H9 (cell line): ENCODE data around the gene PKMYT1. TPM values are rescaled to one million over a fixed set of nuclear protein-coding genes. Genes with fewer than 3 reads are reported as not detected.

Source experiments
- DNase-seq: peaks from one replicate; pipeline ENCODE4 v3.0.0-alpha.2; 2017
- H2AFZ ChIP-seq: one replicate; pipeline ENCODE4 v1.6.1; 2013; ENCODE audit warnings: mild to moderate bottlenecking, low read length, control low read depth, moderate library complexity
- H2AK5ac ChIP-seq: 2 replicates; pipeline ENCODE4 v1.6.1; 2013; ENCODE audit warnings: low read length, control low read depth, mixed read lengths; ENCODE audit not compliant: insufficient read length
- H2BK120ac ChIP-seq: one replicate; pipeline ENCODE4 v1.6.1; 2013; ENCODE audit warnings: low read depth, mild to moderate bottlenecking, low read length, control low read depth, inconsistent platforms; ENCODE audit not compliant: poor library complexity, severe bottlenecking
- H2BK12ac ChIP-seq: 2 replicates; pipeline ENCODE4 v1.6.1; 2013; ENCODE audit warnings: low read length, control low read depth, mixed read lengths, low read depth; ENCODE audit not compliant: insufficient read length
- H2BK15ac ChIP-seq: 2 replicates; pipeline ENCODE4 v1.6.1; 2013; ENCODE audit warnings: low read depth, low read length, control low read depth
- H2BK20ac ChIP-seq: one replicate; pipeline ENCODE4 v1.6.1; 2013; ENCODE audit warnings: low read depth, mild to moderate bottlenecking, low read length, control low read depth, inconsistent platforms; ENCODE audit not compliant: poor library complexity, severe bottlenecking
- H2BK5ac ChIP-seq: 2 replicates; pipeline ENCODE4 v1.6.1; 2013; ENCODE audit warnings: low read length, control low read depth, mixed read lengths; ENCODE audit not compliant: insufficient read length
- H3K14ac ChIP-seq: 2 replicates; pipeline ENCODE4 v1.6.1; 2013; ENCODE audit warnings: low read length, control low read depth; ENCODE audit not compliant: insufficient read depth
- H3K18ac ChIP-seq: 2 replicates; pipeline ENCODE4 v1.6.1; 2013; ENCODE audit warnings: low read depth, mild to moderate bottlenecking, mixed read lengths, low read length, control low read depth; ENCODE audit not compliant: insufficient read length
- H3K23ac ChIP-seq: 2 replicates; pipeline ENCODE4 v1.6.1; 2013; ENCODE audit warnings: low read length, control low read depth, mixed read lengths, low read depth; ENCODE audit not compliant: insufficient read length
- H3K23me2 ChIP-seq: 2 replicates; pipeline ENCODE4 v1.6.1; 2013; ENCODE audit warnings: low read depth, mild to moderate bottlenecking, mixed read lengths, low read length, control low read depth; ENCODE audit not compliant: insufficient read length, poor library complexity, severe bottlenecking
- H3K27ac ChIP-seq: 2 replicates; pipeline ENCODE4 v1.5.1; 2013; ENCODE audit warnings: low read length, control low read depth, mixed read lengths, low read depth; ENCODE audit not compliant: insufficient read length
- H3K27me3 ChIP-seq: 2 replicates; pipeline ENCODE4 v1.6.1; 2013; ENCODE audit warnings: low read length, control low read depth, inconsistent platforms; ENCODE audit not compliant: insufficient read depth
- H3K4ac ChIP-seq: 2 replicates; pipeline ENCODE4 v1.6.1; 2013; ENCODE audit warnings: low read depth, mild to moderate bottlenecking, control low read depth, inconsistent platforms, low read length, moderate library complexity
- H3K4me1 ChIP-seq: 2 replicates; pipeline ENCODE4 v1.6.1; 2013; ENCODE audit warnings: low read length, control low read depth, inconsistent platforms; ENCODE audit not compliant: insufficient read depth
- H3K4me2 ChIP-seq: 2 replicates; pipeline ENCODE4 v1.6.1; 2013; ENCODE audit warnings: low read length, control low read depth, mixed read lengths; ENCODE audit not compliant: insufficient read length, insufficient read depth
- H3K56ac ChIP-seq: 2 replicates; pipeline ENCODE4 v1.6.1; 2013; ENCODE audit warnings: low read depth, mild to moderate bottlenecking, mixed read lengths, low read length, control low read depth; ENCODE audit not compliant: insufficient read length
- H3K79me1 ChIP-seq: 2 replicates; pipeline ENCODE4 v1.6.1; 2013; ENCODE audit warnings: low read depth, mild to moderate bottlenecking, moderate library complexity, low read length, control low read depth, inconsistent platforms; ENCODE audit not compliant: insufficient read depth, poor library complexity, severe bottlenecking
- H3K79me2 ChIP-seq: 2 replicates; pipeline ENCODE4 v1.6.1; 2013; ENCODE audit warnings: low read length, control low read depth, inconsistent platforms; ENCODE audit not compliant: insufficient read depth
- H3K9ac ChIP-seq: 2 replicates; pipeline ENCODE4 v1.6.1; 2013; ENCODE audit warnings: low read length, control low read depth, mixed read lengths; ENCODE audit not compliant: insufficient read length; ENCODE audit errors: extremely low read depth
- H3K9me3 ChIP-seq: one replicate; pipeline ENCODE4 v1.6.1; 2013; ENCODE audit warnings: low read depth, low read length, inconsistent platforms; ENCODE audit not compliant: control insufficient read depth
- H3T11ph ChIP-seq: one replicate; pipeline ENCODE4 v1.6.1; 2013; ENCODE audit warnings: mild to moderate bottlenecking, low read length, control low read depth, inconsistent platforms
- H4K20me1 ChIP-seq: one replicate; pipeline ENCODE4 v1.6.1; 2013; ENCODE audit not compliant: control insufficient read depth, insufficient read length, insufficient read depth
- H4K5ac ChIP-seq: 2 replicates; pipeline ENCODE4 v1.6.1; 2013; ENCODE audit warnings: low read depth, mild to moderate bottlenecking, mixed read lengths, low read length, control low read depth; ENCODE audit not compliant: insufficient read length
- H4K8ac ChIP-seq: replicated peaks from 2 replicates; pipeline ENCODE4 v1.6.1; 2013; ENCODE audit warnings: low read length, control low read depth, mixed read lengths, low read depth; ENCODE audit not compliant: insufficient read length
- H4K91ac ChIP-seq: 2 replicates; pipeline ENCODE4 v1.6.1; 2013; ENCODE audit warnings: low read depth, mild to moderate bottlenecking, moderate library complexity, mixed read lengths, low read length, control low read depth; ENCODE audit not compliant: insufficient read length
- H3K27ac Mint-ChIP-seq, 3 experiments: 2 replicates in 2 of 3; 3 replicates in 1 of 3; pipeline ENCODE4 v1.8.0; 2020 to 2021; ENCODE audit warnings: mixed read lengths in 3 of 3, mild to moderate bottlenecking in 1 of 3, moderate library complexity in 1 of 3
- H3K27me3 Mint-ChIP-seq: 2 replicates; pipeline ENCODE4 v1.8.0; 2021; ENCODE audit warnings: low read depth, mild to moderate bottlenecking, moderate library complexity, mixed read lengths
- H3K36me3 Mint-ChIP-seq, 3 experiments: 2 replicates in 2 of 3; 3 replicates in 1 of 3; pipeline ENCODE4 v1.8.0; 2020 to 2021; ENCODE audit warnings: low read depth in 3 of 3, mixed read lengths in 3 of 3; ENCODE audit not compliant: insufficient read depth in 1 of 3
- H3K4me1 Mint-ChIP-seq, 2 experiments: 2 replicates each; pipeline ENCODE4 v1.8.0; 2020; ENCODE audit warnings: mixed read lengths in 2 of 2
- H3K4me3 Mint-ChIP-seq, 2 experiments: 2 replicates in 1 of 2; 3 replicates in 1 of 2; pipeline ENCODE4 v1.8.0; 2020 to 2021; ENCODE audit warnings: mild to moderate bottlenecking in 2 of 2, mixed read lengths in 2 of 2, moderate library complexity in 1 of 2
- H3K9me3 Mint-ChIP-seq, 2 experiments: 2 replicates in 1 of 2; 3 replicates in 1 of 2; pipeline ENCODE4 v1.8.0; 2020; ENCODE audit warnings: mild to moderate bottlenecking in 2 of 2, mixed read lengths in 2 of 2, moderate library complexity in 1 of 2
- WGBS: extraction: QIAGEN DNeasy Blood & Tissue Kit; methylation state at CpG from one replicate; pipeline ENCODE4 v1.1.7; 2013; ENCODE audit warnings: missing lambda C conversion rate, low lambda C conversion rate, mixed read lengths; ENCODE audit not compliant: insufficient read length; ENCODE audit errors: extremely low coverage; 5-methylcytosine and 5-hydroxymethylcytosine counted together
- total RNA-seq: library from RNA; stranded (reverse); gene quantifications from 2 replicates; pipeline ENCODE4 v1.2.1, GENCODE V29; 2021
- TF ChIP-seq, protein P1 (sequence below): fragments of 200-600 bp; sonication (generic); conservative IDR thresholded peaks from 3 replicates; pipeline ENCODE4 v1.8.0; 2021; ENCODE audit warnings: antibody characterized with exemption, mild to moderate bottlenecking

The PKMYT1 gene
- total RNA-seq, 1 experiment from 2014 or later: 114 TPM

DNA sequence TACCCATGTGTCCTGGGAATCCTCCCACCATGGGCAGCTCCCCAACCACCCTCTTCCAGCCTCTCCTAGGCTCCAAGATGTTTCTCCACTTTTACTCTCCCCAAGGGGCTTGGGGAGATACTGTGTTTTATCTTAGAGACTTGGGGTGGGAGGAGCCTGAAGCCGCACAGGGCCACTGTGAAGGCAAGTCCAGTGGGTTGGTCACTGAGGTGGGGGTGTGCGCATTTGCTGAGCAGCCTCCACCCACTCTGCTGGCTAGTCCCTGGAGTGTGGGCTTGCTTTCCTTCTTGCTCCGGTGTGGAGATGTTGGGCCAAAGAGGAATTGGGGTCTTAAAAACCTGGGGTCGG lies 28.4 kb upstream of the PKMYT1 start:
- Histone ChIP-seq H3K79me2 (no peaks in the 10 kb centered on the region), H4K8ac (no peak overlapping the region), H2AFZ (no peak overlapping the region), H3K56ac (no peak overlapping the region), H4K20me1 (no peaks in the 10 kb centered on the region), H3K18ac (peak overlapping the region; percentile 81), H3K9ac (no peak overlapping the region), H3K23ac (no peak overlapping the region), H3K79me1 (no peaks in the 10 kb centered on the region), H2BK120ac (peak overlapping the region; percentile 25), H2BK12ac (no peak overlapping the region), H3K9me3 (no peaks in the 10 kb centered on the region), H2BK15ac (no peak overlapping the region), H3K4ac (peak overlapping the region; percentile 38; the same call in 1 of the 2 replicates), H4K91ac (peak overlapping the region; percentile 6), H4K5ac (peak overlapping the region; percentile 4), H3K14ac (peak overlapping the region; percentile 37), H3T11ph (peak overlapping the region; percentile 81), H2AK5ac (no peak overlapping the region), H3K27ac (peak overlapping the region; percentile 88), H3K4me1 (peaks cover 11% of the 10 kb centered on the region; the same call in 1 of the 2 replicates), H2BK20ac (peak overlapping the region; percentile 84), H2BK5ac (no peak overlapping the region), H3K23me2 (peaks cover 19% of the 10 kb centered on the region), H3K4me2 (peak overlapping the region; percentile 53), H3K27me3 (no peaks in the 10 kb centered on the region)
- no peak for DNase-seq
- peak overlapping the region; percentile 99 to 100 (median 100) for H3K27ac Mint-ChIP-seq
- peaks cover 0 to 6% (median 0%) of the 10 kb centered on the region in 3 experiments; a peak in 1 of 7 replicates for H3K36me3 Mint-ChIP-seq
- H3K27me3 Mint-ChIP-seq: peaks cover 3% of the 10 kb centered on the region; the same call in 1 of the 2 replicates
- H3K9me3 Mint-ChIP-seq: no peaks in the 10 kb centered on the region
- H3K4me3 Mint-ChIP-seq: peak overlapping the region; percentile 66 to 79
- H3K4me1 Mint-ChIP-seq: peaks cover 49 to 75% of the 10 kb centered on the region in 2 experiments
- WGBS: no CpG with 5 or more reads among the region's 4 CpGs
- TF ChIP-seq, protein P1, sequence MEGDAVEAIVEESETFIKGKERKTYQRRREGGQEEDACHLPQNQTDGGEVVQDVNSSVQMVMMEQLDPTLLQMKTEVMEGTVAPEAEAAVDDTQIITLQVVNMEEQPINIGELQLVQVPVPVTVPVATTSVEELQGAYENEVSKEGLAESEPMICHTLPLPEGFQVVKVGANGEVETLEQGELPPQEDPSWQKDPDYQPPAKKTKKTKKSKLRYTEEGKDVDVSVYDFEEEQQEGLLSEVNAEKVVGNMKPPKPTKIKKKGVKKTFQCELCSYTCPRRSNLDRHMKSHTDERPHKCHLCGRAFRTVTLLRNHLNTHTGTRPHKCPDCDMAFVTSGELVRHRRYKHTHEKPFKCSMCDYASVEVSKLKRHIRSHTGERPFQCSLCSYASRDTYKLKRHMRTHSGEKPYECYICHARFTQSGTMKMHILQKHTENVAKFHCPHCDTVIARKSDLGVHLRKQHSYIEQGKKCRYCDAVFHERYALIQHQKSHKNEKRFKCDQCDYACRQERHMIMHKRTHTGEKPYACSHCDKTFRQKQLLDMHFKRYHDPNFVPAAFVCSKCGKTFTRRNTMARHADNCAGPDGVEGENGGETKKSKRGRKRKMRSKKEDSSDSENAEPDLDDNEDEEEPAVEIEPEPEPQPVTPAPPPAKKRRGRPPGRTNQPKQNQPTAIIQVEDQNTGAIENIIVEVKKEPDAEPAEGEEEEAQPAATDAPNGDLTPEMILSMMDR: no peak
